Retinal pigment epithelial cell (primary cell): ENCODE measurements around the gene PIEZO1.
"Not testable (repeated sequence)": the region's sequence is repeated elsewhere in the genome, so short reads cannot be mapped to it uniquely, and the experiment has no call there.

ENCODE experiments used
- DNase-seq: peaks from one replicate; pipeline ENCODE4 v3.0.0-alpha.2; 2010; ENCODE audit warnings: low read depth
- H3K4me3 ChIP-seq: 2 replicates; pipeline ENCODE4 v1.5.1; 2011; ENCODE audit warnings: mild to moderate bottlenecking, low read length, control low read depth, moderate library complexity
- CTCF ChIP-seq: conservative IDR thresholded peaks from 2 replicates; pipeline ENCODE4 v1.5.1; 2011; ENCODE audit warnings: low read depth, low read length, control low read depth, inconsistent platforms

PIEZO1 gene

DNA sequence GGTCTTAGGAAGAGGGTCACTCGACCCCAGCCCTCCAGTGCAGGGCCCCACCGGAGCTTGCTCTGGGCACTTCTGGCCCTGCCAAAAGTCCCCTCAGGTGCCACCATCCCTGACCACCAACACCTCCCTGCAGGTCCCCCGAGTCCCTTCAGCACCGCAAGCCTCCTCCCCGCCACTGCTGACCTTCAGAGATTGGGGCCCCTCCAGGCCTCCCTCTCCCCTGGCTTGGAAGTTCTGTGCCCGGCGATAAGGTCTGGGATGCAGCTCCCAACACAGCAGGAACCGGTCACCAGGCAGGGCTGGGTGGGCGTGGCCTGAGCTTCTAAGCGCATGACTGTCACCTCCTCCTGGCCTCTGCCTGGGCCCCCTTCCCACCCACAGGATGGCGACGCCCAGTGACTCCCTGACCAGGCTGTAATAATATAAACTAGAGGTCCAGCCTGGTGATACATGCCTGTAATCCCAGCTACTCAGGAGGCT lies 11.2 kb downstream of the PIEZO1 start:
- H3K4me3 ChIP-seq = peak overlapping the region; percentile 38
- no peak for TF ChIP-seq CTCF
- peak; percentile 73 for DNase-seq

GRCh38 chr16:88772871-88773811 lies 11.9 kb downstream of the PIEZO1 start:
- DNase-seq = no peak
- peak overlapping the region; percentile 38 for H3K4me3 ChIP-seq

DNA sequence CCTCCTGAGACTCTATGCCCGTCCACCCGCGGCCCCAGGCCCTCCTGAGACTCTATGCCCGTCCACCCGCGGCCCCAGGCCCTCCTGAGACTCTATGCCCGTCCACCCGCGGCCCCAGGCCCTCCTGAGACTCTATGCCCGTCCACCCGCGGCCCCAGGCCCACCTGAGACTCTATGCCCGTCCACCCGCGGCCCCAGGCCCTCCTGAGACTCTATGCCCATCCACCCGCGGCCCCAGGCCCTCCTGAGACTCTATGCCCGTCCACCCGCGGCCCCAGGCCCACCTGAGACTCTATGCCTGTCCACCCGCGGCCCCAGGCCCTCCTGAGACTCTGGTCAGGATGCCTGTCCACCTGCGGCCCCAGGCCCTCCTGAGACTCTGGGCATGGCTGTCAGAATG lies 13.2 kb downstream of the PIEZO1 start:
- DNase-seq, H3K4me3 ChIP-seq: not testable (repeated sequence)

More at GRCh38 chr16:88772871-88773811, 11.9 kb downstream of the PIEZO1 start:
- no peak for TF ChIP-seq CTCF

GRCh38 chr16:88771294-88771772 lies 13.7 kb downstream of the PIEZO1 start:
- no peak overlapping the region for H3K4me3 ChIP-seq
- no peak for TF ChIP-seq CTCF
- DNase-seq = no peak

- peak; percentile 0 for TF ChIP-seq CTCF
- peak overlapping the region; percentile 38 for H3K4me3 ChIP-seq
- DNase-seq = peak; percentile 96
Observed at GRCh38 chr16:88770461-88771293, 14.3 kb downstream of the PIEZO1 start.

DNA sequence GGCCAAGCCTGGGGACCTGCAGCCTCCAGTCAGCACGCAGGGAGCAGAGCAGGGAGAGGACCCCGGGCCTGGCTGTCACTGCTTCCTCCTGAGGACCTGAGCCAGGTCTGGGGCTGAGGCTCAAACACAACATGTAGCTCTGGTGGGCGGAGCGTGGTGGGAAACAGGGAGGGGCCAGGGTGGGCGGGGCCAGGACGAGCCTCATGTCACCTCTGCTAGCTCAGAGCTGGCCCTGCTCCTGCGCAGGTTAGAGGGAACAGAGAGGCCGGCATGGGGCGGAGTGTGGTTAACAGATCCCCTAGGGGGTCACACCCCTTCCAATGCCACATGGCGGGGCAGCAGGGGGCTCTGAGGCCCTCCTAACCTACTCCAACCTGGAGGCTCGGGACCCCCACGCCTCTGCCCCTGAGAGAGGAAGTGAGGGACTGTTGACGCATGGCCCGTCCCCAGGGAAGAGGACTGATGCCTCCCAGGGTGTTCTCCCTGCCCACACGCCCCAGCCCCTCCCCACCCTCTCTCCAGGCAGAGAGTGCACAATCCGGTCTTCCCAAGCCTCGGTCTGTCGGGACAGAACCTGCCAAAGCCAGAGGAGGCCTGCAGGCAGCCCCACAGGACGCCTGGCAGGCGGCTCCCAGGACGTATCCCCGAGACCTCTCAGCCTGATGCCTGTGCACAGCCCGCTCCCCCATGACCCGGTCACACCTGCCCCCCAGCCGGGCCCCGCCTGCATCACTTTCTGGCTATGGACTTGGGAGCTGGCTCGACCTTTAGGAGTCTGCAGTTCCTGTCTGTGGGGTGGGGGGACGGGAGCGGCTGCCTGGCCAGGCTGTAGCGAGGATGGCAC lies 15.2 kb downstream of the PIEZO1 start:
- H3K4me3 ChIP-seq = peak overlapping the region; percentile 38
- TF ChIP-seq CTCF = no peak
- DNase-seq = no peak
